Stimulated activated CD4-positive, alpha-beta T cell treated with anti-CD3 and anti-CD28 coated beads, Interleukin-15, amount 100 ng/mL, for 24 hours (primary cell): ENCODE results near the gene KCNJ2.

ENCODE experiments used
- DNase-seq: peaks from one replicate; pipeline ENCODE4 v3.0.0-alpha.2; 2020

KCNJ2 gene

DNA sequence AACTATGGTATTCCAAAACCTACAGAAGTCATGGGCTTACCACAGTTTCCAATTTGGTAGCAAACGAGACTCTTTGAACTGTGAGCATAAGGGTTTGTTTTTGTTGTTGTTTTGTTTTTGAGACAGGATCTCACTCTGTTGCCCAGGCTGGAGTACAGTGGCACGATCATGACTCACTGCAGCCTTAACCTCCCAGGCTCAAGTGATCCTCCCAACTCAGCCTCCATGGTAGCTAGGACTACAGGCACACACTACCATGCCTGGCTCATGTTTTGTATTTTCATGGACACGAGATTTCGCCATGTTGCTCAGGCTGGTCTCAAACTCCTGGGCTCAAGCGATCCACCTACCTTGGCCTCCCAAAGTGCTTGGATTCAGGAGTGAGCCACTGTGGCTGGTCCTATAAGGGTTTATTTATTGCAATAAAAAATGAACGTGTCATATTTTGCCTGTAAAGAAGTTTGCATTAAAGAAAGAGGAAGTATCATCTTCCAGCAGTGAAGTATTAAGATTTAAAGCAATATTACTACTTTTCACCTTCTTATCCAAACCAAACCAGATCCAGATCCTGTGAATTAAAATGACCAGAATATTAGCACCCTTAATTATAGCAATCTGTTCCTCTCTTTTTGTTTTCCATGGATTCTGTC lies 37.2 kb downstream of the KCNJ2 start:
- no peak for DNase-seq

DNA sequence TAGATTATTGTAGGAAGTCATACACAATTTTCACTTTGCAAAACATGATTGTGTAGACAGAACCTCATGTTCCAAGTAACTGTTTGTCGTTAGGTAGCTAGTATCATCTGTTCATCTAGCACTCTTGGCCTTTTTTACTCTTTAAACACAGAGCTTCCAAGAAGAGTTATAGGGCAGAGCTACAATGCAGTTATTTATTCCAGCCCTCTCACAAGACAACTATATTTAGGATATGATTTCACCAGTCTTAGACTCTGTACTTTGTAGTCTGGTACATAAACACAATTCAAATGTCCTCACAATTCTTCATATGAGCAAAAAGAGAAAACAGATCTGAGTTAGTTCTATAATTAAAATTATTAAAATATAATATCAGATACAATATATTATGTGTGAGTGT lies 37.9 kb downstream of the KCNJ2 start:
- no peak for DNase-seq

DNA sequence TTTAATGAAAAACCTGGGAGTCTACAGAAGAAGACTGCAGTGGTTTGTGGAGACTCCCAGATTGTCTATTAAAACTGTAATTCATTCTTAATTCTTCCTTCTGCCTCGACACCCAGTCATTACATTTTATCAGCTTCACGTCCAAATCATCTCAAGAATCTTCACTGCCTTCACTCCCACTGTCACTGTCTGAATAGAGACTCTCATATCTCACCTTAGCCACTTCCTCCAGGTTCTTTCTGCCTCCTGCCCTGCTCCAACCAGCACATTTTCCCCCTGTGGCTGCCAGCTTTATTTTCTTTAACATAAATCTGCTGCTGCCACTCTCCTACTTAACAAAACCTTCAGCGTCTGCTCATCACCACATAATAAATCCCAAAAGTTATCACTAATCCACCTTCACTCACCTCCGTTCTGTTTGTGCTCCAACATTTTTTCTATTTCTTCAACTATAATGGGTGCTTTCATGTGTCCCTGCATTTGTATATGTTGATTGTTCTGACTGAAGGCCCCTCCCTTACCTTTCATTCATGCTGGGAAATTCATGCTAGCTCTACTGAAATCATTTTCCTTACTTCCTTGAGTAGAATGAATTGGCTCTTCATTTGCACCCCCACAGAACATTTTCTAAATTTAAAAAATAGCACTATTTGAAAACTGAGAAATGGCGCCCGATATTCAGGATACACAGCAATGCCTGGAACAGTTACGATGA lies 38.9 kb downstream of the KCNJ2 start:
- DNase-seq = no peak

DNA sequence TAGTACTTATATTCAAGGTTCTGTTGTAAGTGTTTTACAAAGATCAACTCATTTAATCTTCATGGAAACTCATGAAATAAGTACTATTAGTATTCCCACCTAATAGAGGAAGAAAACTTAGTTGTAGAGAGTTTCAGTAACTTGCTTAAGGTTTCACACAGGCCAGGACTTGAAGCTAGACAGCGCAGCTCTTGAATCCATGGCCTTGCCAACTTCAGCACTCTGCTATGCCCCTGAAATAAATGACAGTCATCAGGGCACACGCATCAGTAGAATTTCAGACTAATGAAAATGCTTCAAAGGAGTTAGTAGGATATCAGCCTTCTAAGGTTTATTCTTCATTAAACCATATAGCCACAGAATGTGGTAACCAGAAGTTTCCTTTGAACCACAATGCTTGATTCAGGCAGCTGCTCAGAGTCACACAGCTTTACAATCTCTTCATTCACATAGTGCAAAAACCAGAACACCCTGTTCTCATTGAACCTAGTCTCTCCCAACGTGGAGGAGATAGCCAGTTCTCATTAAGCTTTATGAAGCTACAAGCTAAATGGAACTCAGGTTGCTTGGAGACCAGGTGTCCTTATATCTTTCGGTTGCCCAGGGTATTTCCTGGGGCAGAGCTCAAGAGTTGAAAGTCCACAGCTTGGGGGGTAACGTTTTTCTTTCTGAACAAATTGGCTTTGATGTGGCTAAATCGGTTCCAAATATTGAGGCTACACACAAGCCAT lies 39.7 kb downstream of the KCNJ2 start:
- DNase-seq = no peak

DNA sequence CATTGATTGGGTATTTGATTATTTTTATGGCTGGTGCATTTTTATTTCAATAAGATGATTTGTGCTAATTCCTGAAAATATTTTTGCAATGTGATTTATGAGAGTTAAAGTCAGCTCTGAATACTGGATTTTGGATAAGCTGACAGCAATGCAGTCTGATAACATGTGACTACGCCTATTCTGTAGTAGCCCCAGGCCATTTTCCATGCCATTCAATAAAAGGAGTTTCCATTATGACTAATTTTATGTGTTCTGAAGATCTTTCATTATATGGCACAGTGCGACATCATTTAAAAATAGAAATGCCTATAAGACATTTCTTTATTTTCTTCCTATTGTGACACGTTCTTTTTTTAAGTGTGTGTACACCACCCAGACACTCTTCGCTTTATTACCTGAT lies 46.3 kb downstream of the KCNJ2 start:
- no peak for DNase-seq

DNA sequence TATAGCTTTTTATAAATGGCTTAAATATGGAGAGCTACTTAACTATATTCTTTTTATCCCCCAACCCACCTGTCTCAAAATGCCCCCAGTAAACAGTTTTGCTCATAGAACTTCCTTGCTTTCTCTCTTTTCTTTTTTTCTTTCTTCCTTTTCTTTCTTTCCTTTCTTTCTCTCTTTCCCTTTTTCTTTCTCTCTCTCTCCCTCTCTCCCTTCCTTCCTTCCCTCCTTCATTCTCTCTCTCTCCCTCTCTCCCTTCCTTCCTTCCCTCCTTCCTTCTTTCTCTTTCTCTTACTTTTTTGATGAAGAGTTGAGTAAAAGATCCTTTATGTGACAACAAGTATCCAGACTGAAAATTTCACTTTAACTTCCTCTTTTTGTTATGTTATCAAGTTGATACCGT lies 48.2 kb downstream of the KCNJ2 start:
- no peak for DNase-seq

DNA sequence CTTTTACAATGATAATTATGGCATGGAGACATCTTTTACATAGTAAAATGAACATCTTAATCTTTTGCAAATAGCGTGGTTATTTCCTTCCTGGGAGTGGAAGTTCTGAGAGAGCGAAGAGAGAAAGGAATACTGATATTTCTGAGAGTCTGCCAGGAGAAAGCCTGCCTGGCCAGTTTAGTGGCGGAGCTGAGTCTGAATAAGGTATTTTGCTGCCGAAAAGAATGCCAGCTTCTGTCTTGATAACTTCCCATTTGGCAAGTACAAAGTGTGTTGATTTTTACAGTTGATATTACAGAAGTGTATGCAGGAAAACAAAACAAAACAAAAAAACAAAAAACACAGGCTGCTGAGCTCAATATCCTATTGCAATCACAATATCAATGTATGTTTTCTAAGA lies 55.9 kb downstream of the KCNJ2 start:
- no peak for DNase-seq
